Fibroblast of skin of back (primary cell): ENCODE measurements around the gene NKX6-1.

Experiments
- DNase-seq: peaks from one replicate; pipeline ENCODE4 v3.0.0-alpha.2; 2013

NKX6-1 gene

GRCh38 chr4:84477738-84478137, 21.4 kb downstream of the NKX6-1 start:
- no peak for DNase-seq

DNA sequence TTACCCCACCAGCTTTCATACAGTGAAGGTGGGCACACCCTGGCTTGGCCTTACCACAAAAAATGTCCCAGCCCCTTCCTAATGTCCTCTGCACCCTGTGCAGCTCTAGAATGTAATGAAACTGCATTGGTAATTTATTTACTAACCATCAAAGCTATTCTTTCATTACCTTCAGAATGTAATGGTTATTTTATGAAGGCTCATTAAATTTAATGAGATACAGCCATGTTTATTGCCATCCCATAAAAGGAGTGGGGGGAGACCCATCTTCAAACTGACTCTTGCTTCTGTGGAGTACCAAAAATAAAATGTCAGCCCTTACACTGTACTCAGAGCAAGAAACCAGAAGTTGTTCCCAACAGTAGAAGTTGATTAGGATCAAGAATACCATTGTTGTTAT, 25.0 kb downstream of the NKX6-1 start:
- no peak for DNase-seq

DNA sequence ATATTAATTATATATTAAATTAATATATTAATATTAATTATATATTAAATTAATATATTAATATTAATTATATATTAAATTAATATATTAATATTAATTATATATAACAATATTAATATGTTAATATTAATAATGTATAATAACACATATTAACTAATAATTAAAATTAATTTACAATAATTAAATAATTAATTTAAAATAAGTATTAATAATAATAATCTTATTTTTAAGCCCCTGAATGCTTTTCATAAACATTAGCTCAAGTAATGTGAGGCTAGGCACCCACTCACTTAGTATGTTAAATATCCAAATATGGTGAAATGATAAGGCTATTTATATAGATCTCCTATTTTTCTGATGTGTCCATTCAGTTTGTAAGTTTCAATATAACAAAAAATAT, 26.9 kb downstream of the NKX6-1 start:
- no peak for DNase-seq

- no peak for DNase-seq
Measured at GRCh38 chr4:84470204-84470785, 28.8 kb downstream of the NKX6-1 start.

GRCh38 chr4:84467601-84468000, 31.5 kb downstream of the NKX6-1 start:
- DNase-seq: no peak

DNA sequence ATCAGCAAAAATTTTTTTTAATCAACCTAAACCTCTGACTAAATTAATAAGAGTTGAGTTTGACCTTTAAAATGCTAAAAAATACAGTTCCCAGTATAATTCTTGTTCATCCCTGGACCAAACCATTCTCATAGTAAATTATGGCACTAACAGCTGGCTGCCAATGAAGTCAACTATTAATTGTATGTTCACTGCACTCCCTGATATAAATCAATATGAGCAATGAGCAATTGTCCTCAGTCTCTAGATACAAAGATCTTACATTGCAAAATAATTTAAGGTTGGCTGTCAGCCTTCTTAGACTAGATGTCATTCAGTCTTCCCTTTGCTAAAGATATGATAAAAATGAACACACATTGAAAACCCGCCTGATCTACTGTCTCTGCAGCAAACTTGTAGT, 39.3 kb downstream of the NKX6-1 start:
- DNase-seq: no peak

DNA sequence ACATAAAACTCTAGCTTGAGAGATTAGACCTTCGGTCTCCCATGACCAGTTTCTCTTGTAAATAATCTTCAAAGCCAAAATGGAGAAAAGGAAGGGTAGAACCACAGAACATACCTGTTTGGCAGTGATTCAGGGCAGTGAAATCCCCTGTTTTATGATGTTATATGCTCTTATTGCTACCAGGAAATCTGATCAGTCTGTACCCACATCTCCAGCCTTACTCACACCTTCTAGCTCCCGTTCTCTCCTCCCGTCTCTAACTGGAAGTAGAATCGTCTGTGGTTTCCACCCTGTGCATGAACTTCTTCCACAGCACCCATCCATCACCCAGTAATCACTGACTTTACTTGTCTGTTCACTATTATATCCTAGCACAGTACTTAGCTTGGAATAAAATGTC, 42.9 kb downstream of the NKX6-1 start:
- no peak for DNase-seq

DNA sequence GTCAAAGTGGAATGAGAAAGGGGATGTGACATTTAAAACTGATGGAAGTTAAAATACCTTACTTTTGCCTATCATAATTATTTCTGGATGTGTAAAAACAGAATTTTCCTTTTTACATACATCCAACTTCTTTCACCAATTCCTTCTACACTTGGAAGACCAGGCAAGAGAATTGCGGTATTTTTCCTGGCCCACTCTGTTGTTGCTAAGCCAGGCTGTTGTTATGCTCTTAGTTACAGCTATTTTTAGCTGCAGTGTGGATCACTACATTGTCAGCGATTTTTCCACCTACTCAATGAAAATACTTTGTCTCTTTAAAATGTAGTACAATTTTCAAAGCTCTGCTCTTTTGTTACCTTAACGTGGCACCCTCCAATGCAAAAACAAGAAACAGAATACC, 43.4 kb downstream of the NKX6-1 start:
- no peak for DNase-seq

- DNase-seq: peak; percentile 1
Measured at GRCh38 chr4:84451546-84451945, 47.5 kb downstream of the NKX6-1 start.

DNA sequence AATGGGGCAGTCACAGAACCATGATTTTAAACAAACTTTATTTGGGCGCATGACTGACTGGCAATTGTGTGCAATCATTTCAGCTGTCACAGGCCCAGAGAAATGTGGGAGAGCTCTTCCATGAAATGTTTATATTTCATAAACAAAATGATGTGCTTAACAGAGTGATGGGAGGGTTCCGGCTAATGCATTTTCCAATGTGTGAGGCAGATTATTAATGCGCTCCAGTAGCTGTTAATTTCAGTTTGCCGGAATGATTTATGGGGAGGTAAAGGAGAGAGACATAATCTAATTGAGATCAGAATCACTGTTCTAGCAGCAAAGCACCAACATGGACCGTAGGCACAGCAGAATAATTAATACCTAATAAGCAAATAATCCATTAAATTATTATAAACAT, 55.6 kb downstream of the NKX6-1 start:
- no peak for DNase-seq

GRCh38 chr4:84442778-84443177, 56.3 kb downstream of the NKX6-1 start:
- no peak for DNase-seq
